ENCODE results near the gene GPR143.

Gene GPR143

GRCh38 chrX:9730752-9731151 lies 34.9 kb downstream of the GPR143 start:
- Mint-ChIP-seq H3K4me1 (no peaks in the 10 kb centered on the region), H3K27me3 (ENCODE audit: low read depth, poor library complexity) (peaks cover 3% of the 10 kb centered on the region), H3K9me3 (peaks cover 45% of the 10 kb centered on the region), H3K36me3 (ENCODE audit: low read depth) (peaks cover 49% of the 10 kb centered on the region), H3K27ac (no peak overlapping the region), H3K4me3 (no peak overlapping the region)
- TF ChIP-seq CTCF (IDR thresholded peaks at IDR 0.05): no peak
- DNase-seq: no peak

- H3K27ac Mint-ChIP-seq: no peak overlapping the region
- no peak for TF ChIP-seq CTCF (IDR thresholded peaks at IDR 0.05)
- H3K27me3 Mint-ChIP-seq (ENCODE audit: low read depth, poor library complexity): peaks cover 3% of the 10 kb centered on the region
- DNase-seq: no peak
- H3K4me1 Mint-ChIP-seq: no peaks in the 10 kb centered on the region
- peaks cover 46% of the 10 kb centered on the region for H3K9me3 Mint-ChIP-seq
- no peak overlapping the region for H3K4me3 Mint-ChIP-seq
- peaks cover 51% of the 10 kb centered on the region for H3K36me3 Mint-ChIP-seq (ENCODE audit: low read depth)
Measured at GRCh38 chrX:9730078-9730477, 35.6 kb downstream of the GPR143 start.

- no peak overlapping the region for H3K27ac Mint-ChIP-seq
- H3K36me3 Mint-ChIP-seq (ENCODE audit: low read depth): peaks cover 57% of the 10 kb centered on the region
- peaks cover 52% of the 10 kb centered on the region for H3K9me3 Mint-ChIP-seq
- H3K4me1 Mint-ChIP-seq: no peaks in the 10 kb centered on the region
- H3K4me3 Mint-ChIP-seq: no peak overlapping the region
- H3K27me3 Mint-ChIP-seq (ENCODE audit: low read depth, poor library complexity): peaks cover 3% of the 10 kb centered on the region
- no peak for DNase-seq
- TF ChIP-seq CTCF (IDR thresholded peaks at IDR 0.05): no peak
Measured at GRCh38 chrX:9729171-9729885, 36.3 kb downstream of the GPR143 start.

- H3K4me1 Mint-ChIP-seq: no peaks in the 10 kb centered on the region
- H3K9me3 Mint-ChIP-seq: peaks cover 59% of the 10 kb centered on the region
- H3K4me3 Mint-ChIP-seq: no peak overlapping the region
- H3K27ac Mint-ChIP-seq: no peak overlapping the region
- H3K36me3 Mint-ChIP-seq (ENCODE audit: low read depth): peaks cover 65% of the 10 kb centered on the region
- DNase-seq: no peak
- no peak for TF ChIP-seq CTCF (IDR thresholded peaks at IDR 0.05)
- no peaks in the 10 kb centered on the region for H3K27me3 Mint-ChIP-seq (ENCODE audit: low read depth, poor library complexity)
Measured at GRCh38 chrX:9728261-9728660, 37.4 kb downstream of the GPR143 start.

- Mint-ChIP-seq H3K4me1 (no peaks in the 10 kb centered on the region), H3K36me3 (ENCODE audit: low read depth) (peaks cover 93% of the 10 kb centered on the region), H3K27me3 (ENCODE audit: low read depth, poor library complexity) (no peaks in the 10 kb centered on the region), H3K4me3 (no peak overlapping the region), H3K9me3 (peaks cover 92% of the 10 kb centered on the region), H3K27ac (peak overlapping the region; percentile 15)
- no peak for TF ChIP-seq CTCF (IDR thresholded peaks at IDR 0.05)
- no peak for DNase-seq
Measured at GRCh38 chrX:9724711-9725110, 40.9 kb downstream of the GPR143 start.

- Mint-ChIP-seq H3K4me1 (no peaks in the 10 kb centered on the region), H3K27me3 (ENCODE audit: low read depth, poor library complexity) (no peaks in the 10 kb centered on the region), H3K4me3 (no peak overlapping the region), H3K36me3 (ENCODE audit: low read depth) (peaks cover 100% of the 10 kb centered on the region), H3K9me3 (peaks cover 83% of the 10 kb centered on the region), H3K27ac (no peak overlapping the region)
- TF ChIP-seq CTCF (IDR thresholded peaks at IDR 0.05): no peak
- no peak for DNase-seq
Measured at GRCh38 chrX:9717376-9717775, 48.3 kb downstream of the GPR143 start.

Measured in nephron progenitor cell (in vitro differentiated cells).